Lung (tissue), 12 donors: ENCODE data around the gene ATRIP. TPM values are rescaled to one million over a fixed set of nuclear protein-coding genes. Genes with fewer than 3 reads are reported as not detected.

Source experiments
- ATAC-seq: fragments of 200-7000 bp; cut with Tn5 transposase; one replicate; pipeline ENCODE4 v1.9.1; 2020; ENCODE audit warnings: moderate number of reproducible peaks; ENCODE audit not compliant: insufficient read depth, low FRiP score
- DNase-seq, 3 donors: peaks; one replicate each; pipeline ENCODE4 v3.0.0-alpha.2; 2013 to 2017
- H3K27ac ChIP-seq, 2 donors: one replicate each; pipeline ENCODE4 v1.5.1; 2013; ENCODE audit warnings: mild to moderate bottlenecking in 2 of 2, moderate library complexity in 2 of 2, control low read depth in 1 of 2, inconsistent platforms in 1 of 2, low read depth in 1 of 2, low read length in 1 of 2
- H3K27me3 ChIP-seq, 3 donors: one replicate each; pipeline ENCODE4 v1.5.1; 2013; ENCODE audit warnings: low read length in 2 of 3; ENCODE audit not compliant: control insufficient read depth in 3 of 3, insufficient read depth in 3 of 3
- H3K36me3 ChIP-seq, 4 donors: one replicate each; pipeline ENCODE4 v1.5.1; 2013; ENCODE audit warnings: low read length in 4 of 4, mild to moderate bottlenecking in 1 of 4, moderate library complexity in 1 of 4; ENCODE audit not compliant: control insufficient read depth in 4 of 4, insufficient read depth in 4 of 4
- H3K4me1 ChIP-seq, 5 donors: one replicate each; pipeline ENCODE4 v1.5.1; 2013; ENCODE audit warnings: low read length in 5 of 5, mild to moderate bottlenecking in 2 of 5, moderate library complexity in 1 of 5; ENCODE audit not compliant: control insufficient read depth in 5 of 5, insufficient read depth in 5 of 5
- H3K4me3 ChIP-seq: one replicate; pipeline ENCODE4 v1.5.1; 2013; ENCODE audit warnings: mild to moderate bottlenecking, control low read depth, moderate library complexity
- H3K9ac ChIP-seq, 2 donors: one replicate each; pipeline ENCODE4 v1.5.1; 2013; ENCODE audit warnings: low read length in 2 of 2, control low read depth in 1 of 2; ENCODE audit not compliant: insufficient read depth in 1 of 2
- H3K9me3 ChIP-seq, 4 donors: one replicate each; pipeline ENCODE4 v1.5.1; 2013; ENCODE audit warnings: low read length in 3 of 4, mild to moderate bottlenecking in 1 of 4, moderate library complexity in 1 of 4; ENCODE audit not compliant: control insufficient read depth in 4 of 4, insufficient read depth in 3 of 4
- CTCF ChIP-seq: IDR thresholded peaks from 2 replicates; pipeline ENCODE4 v1.5.1; 2012; ENCODE audit warnings: mild to moderate bottlenecking; ENCODE audit errors: control extremely low read depth, extremely low read depth
- WGBS, 2 donors: extraction: QIAGEN DNeasy Blood & Tissue Kit; methylation state at CpG; one replicate each; pipeline ENCODE4 v1.1.7; 2013; 5-methylcytosine and 5-hydroxymethylcytosine counted together
- polyA plus RNA-seq, 2 donors: library from polyadenylated mRNA; stranded (reverse); fragments of 200-250 nt; gene quantifications; one replicate each; pipeline ENCODE4 v1.2.1, GENCODE V29; 2013
- total RNA-seq, 2 donors: library from RNA; depleted of rRNA in 1 of 2; stranded (reverse); fragments of >200 nt in 1 of 2; gene quantifications; one replicate each; pipeline ENCODE4 v1.2.1, GENCODE V29; 2014 to 2021
- donor health status: control.
- donor health status: control.
- donor health status: Bipolar disorder and iron deficiency.
- donor health status: healthy.
- donor health status: DM: yes; HTN: yes; CAD: no.

Gene ATRIP
- total and polyA plus RNA-seq, 4 donors, result 4.8 to 7.6 (median 6.3) TPM

GRCh38 chr3:48507256-48508061, 60.9 kb downstream of the ATRIP start:
- Histone ChIP-seq H3K27me3 (no peaks in the 10 kb centered on the region), H3K9me3 (no peaks in the 10 kb centered on the region), H3K9ac (no peak overlapping the region), H3K36me3 (no peaks in the 10 kb centered on the region), H3K4me3 (no peak overlapping the region), H3K27ac (peak overlapping the region in 1 of 2 donors; percentile 32), H3K4me1 (peaks cover 0 to 17% (median 12%) of the 10 kb centered on the region in 5 donors)
- DNase-seq (peak; percentile 24 to 45 (median 44)), ATAC-seq (no peak)
- TF ChIP-seq CTCF, result peak; percentile 42
- WGBS, 2 donors, result 37 to 42% methylated on average over 10 of the region's 10 CpGs

- Histone ChIP-seq H3K4me1 (no peaks in the 10 kb centered on the region), H3K9me3 (no peaks in the 10 kb centered on the region), H3K4me3 (no peak overlapping the region), H3K27ac (no peak overlapping the region), H3K36me3 (no peaks in the 10 kb centered on the region), H3K27me3 (no peaks in the 10 kb centered on the region), H3K9ac (no peak overlapping the region)
- DNase-seq (no peak), ATAC-seq (no peak)
- no peak for TF ChIP-seq CTCF
- WGBS, 2 donors, result 92 to 98% methylated on average over 4 of the region's 4 CpGs
Measured at GRCh38 chr3:48511551-48511950, 65.0 kb downstream of the ATRIP start.

GRCh38 chr3:48514431-48515227, 68.1 kb downstream of the ATRIP start:
- H3K36me3 ChIP-seq, result no peaks in the 10 kb centered on the region
- ATAC-seq (no peak), DNase-seq (no peak)
- no peaks in the 10 kb centered on the region for H3K9me3 ChIP-seq
- 84 to 89% methylated on average over 8 of the region's 8 CpGs for WGBS, 2 donors
- H3K9ac ChIP-seq, result no peak overlapping the region
- H3K4me3 ChIP-seq, result no peak overlapping the region
- no peak for TF ChIP-seq CTCF
- H3K4me1 ChIP-seq, result no peaks in the 10 kb centered on the region
- H3K27ac ChIP-seq, result no peak overlapping the region
- no peaks in the 10 kb centered on the region for H3K27me3 ChIP-seq

Other genes starting within 250 kb of the ATRIP start
- 1 to 10 TPM; 1.3 to 1.9 TPM for gene CAMP, start 223.2 kb upstream of the ATRIP start, total RNA-seq
- gene CAMP, start 223.2 kb upstream of the ATRIP start, polyA plus RNA-seq, result 1 to 10 TPM; 1.5 to 5.5 TPM
- gene ZNF589, start 205.6 kb upstream of the ATRIP start, total RNA-seq, result 10 to 100 TPM; 13.1 to 14.7 TPM
- 1 to 10 TPM; 3.4 to 6.8 TPM for gene ZNF589, start 205.6 kb upstream of the ATRIP start, polyA plus RNA-seq
- 10 to 100 TPM; 27.1 to 35.4 TPM for gene NME6, start 145.4 kb upstream of the ATRIP start, total RNA-seq
- gene NME6, start 145.4 kb upstream of the ATRIP start, polyA plus RNA-seq, result 10 to 100 TPM; 18.2 to 19.3 TPM
- gene SPINK8, start 113.1 kb upstream of the ATRIP start, total RNA-seq, result not detected
- gene SPINK8, start 113.1 kb upstream of the ATRIP start, polyA plus RNA-seq, result not detected
- gene FBXW12, start 74.5 kb upstream of the ATRIP start, total RNA-seq, result not detected
- gene FBXW12, start 74.5 kb upstream of the ATRIP start, polyA plus RNA-seq, result not detected
- gene PLXNB1, start 16.7 kb upstream of the ATRIP start, total RNA-seq, result 100 to 1,000 TPM in 1 of 2 donors, 10 to 100 TPM in 1; 89.8 to 123 TPM
- gene PLXNB1, start 16.7 kb upstream of the ATRIP start, polyA plus RNA-seq, result 10 to 100 TPM; 36.0 to 82.4 TPM
- gene CCDC51, start 6.6 kb upstream of the ATRIP start, total RNA-seq, result 10 to 100 TPM in 1 of 2 donors, 1 to 10 TPM in 1; 8.4 to 14.4 TPM
- gene CCDC51, start 6.6 kb upstream of the ATRIP start, polyA plus RNA-seq, result 10 to 100 TPM in 1 of 2 donors, 1 to 10 TPM in 1; 6.6 to 13.8 TPM
- 100 to 1,000 TPM; 152 to 176 TPM for gene TMA7, start 6.5 kb upstream of the ATRIP start, total RNA-seq
- gene TMA7, start 6.5 kb upstream of the ATRIP start, polyA plus RNA-seq, result 100 to 1,000 TPM; 302 to 985 TPM
- 100 to 1,000 TPM in 1 of 2 donors, 10 to 100 TPM in 1; 70.5 to 184 TPM for gene SHISA5, start 57.4 kb downstream of the ATRIP start, total RNA-seq
- gene SHISA5, start 57.4 kb downstream of the ATRIP start, polyA plus RNA-seq, result 100 to 1,000 TPM in 1 of 2 donors, 10 to 100 TPM in 1; 87.2 to 176 TPM
- gene PFKFB4, start 110.1 kb downstream of the ATRIP start, total RNA-seq, result 10 to 100 TPM in 1 of 2 donors, 1 to 10 TPM in 1; 9.4 to 14.8 TPM
- gene PFKFB4, start 110.1 kb downstream of the ATRIP start, polyA plus RNA-seq, result 10 to 100 TPM in 1 of 2 donors, 1 to 10 TPM in 1; 3.6 to 15.9 TPM
- under 1 TPM in 1 of 2 donors, not detected in 1; 0.18 TPM for gene UCN2, start 117.0 kb downstream of the ATRIP start, total RNA-seq
- under 1 TPM; 0.07 to 0.16 TPM for gene UCN2, start 117.0 kb downstream of the ATRIP start, polyA plus RNA-seq
- 10 to 100 TPM in 1 of 2 donors, 1 to 10 TPM in 1; 8.9 to 18.7 TPM for gene COL7A1, start 148.6 kb downstream of the ATRIP start, total RNA-seq
- 1 to 10 TPM; 4.3 to 8.2 TPM for gene COL7A1, start 148.6 kb downstream of the ATRIP start, polyA plus RNA-seq
- 100 to 1,000 TPM in 1 of 2 donors, 10 to 100 TPM in 1; 98.5 to 188 TPM for gene UQCRC1, start 162.9 kb downstream of the ATRIP start, total RNA-seq
- gene UQCRC1, start 162.9 kb downstream of the ATRIP start, polyA plus RNA-seq, result 100 to 1,000 TPM; 164 to 225 TPM
- not detected for gene TMEM89, start 175.0 kb downstream of the ATRIP start, total RNA-seq
- gene TMEM89, start 175.0 kb downstream of the ATRIP start, polyA plus RNA-seq, result under 1 TPM in 1 of 2 donors, not detected in 1; 0.22 TPM
- gene SLC26A6, start 188.7 kb downstream of the ATRIP start, total RNA-seq, result 10 to 100 TPM; 14.6 to 24.5 TPM
- 10 to 100 TPM; 16.3 to 22.9 TPM for gene SLC26A6, start 188.7 kb downstream of the ATRIP start, polyA plus RNA-seq
- 1 to 10 TPM; 1.7 to 2.0 TPM for gene CELSR3, start 216.1 kb downstream of the ATRIP start, total RNA-seq
- 1 to 10 TPM in 1 of 2 donors, under 1 TPM in 1; 0.71 to 1.2 TPM for gene CELSR3, start 216.1 kb downstream of the ATRIP start, polyA plus RNA-seq
- gene NCKIPSD, start 239.2 kb downstream of the ATRIP start, total RNA-seq, result 10 to 100 TPM; 10.2 to 22.0 TPM
- gene NCKIPSD, start 239.2 kb downstream of the ATRIP start, polyA plus RNA-seq, result 10 to 100 TPM in 1 of 2 donors, 1 to 10 TPM in 1; 9.0 to 13.0 TPM